ENCODE data around the gene MDFIC2.

The MDFIC2 gene

GRCh38 chr3:70264122-70264780 is 48.2 kb downstream of the MDFIC2 start:
- Histone ChIP-seq H3K27ac (no peak overlapping the region), H3K4me3 (no peak overlapping the region)
- no peak for TF ChIP-seq CTCF (IDR thresholded peaks at IDR 0.05)
- no peak for DNase-seq (ENCODE audit: low spot score)

- no peak for TF ChIP-seq CTCF (IDR thresholded peaks at IDR 0.05)
- H3K27ac ChIP-seq = no peak overlapping the region
- DNase-seq (ENCODE audit: low spot score) = no peak
- H3K4me3 ChIP-seq = no peak overlapping the region
Measured at GRCh38 chr3:70261283-70261682, 51.2 kb downstream of the MDFIC2 start.

GRCh38 chr3:70256566-70256965 is 55.9 kb downstream of the MDFIC2 start:
- TF ChIP-seq CTCF (IDR thresholded peaks at IDR 0.05) = no peak
- DNase-seq (ENCODE audit: low spot score) = no peak
- H3K4me3 ChIP-seq = no peak overlapping the region
- no peak overlapping the region for H3K27ac ChIP-seq

- no peak for DNase-seq (ENCODE audit: low spot score)
- Histone ChIP-seq H3K27ac (peak overlapping the region in 1 of 2 donors; percentile 2), H3K4me3 (no peak overlapping the region)
- no peak for TF ChIP-seq CTCF (IDR thresholded peaks at IDR 0.05)
Measured at GRCh38 chr3:70250492-70250891, 61.9 kb downstream of the MDFIC2 start.

GRCh38 chr3:70249509-70250160 is 62.8 kb downstream of the MDFIC2 start:
- no peak for TF ChIP-seq CTCF (IDR thresholded peaks at IDR 0.05)
- no peak for DNase-seq (ENCODE audit: low spot score)
- Histone ChIP-seq H3K27ac (peak overlapping the region in 1 of 2 donors; percentile 11), H3K4me3 (no peak overlapping the region)

GRCh38 chr3:70248856-70249255 is 63.6 kb downstream of the MDFIC2 start:
- H3K27ac ChIP-seq = no peak overlapping the region
- no peak for TF ChIP-seq CTCF (IDR thresholded peaks at IDR 0.05)

GRCh38 chr3:70247955-70248354 is 64.5 kb downstream of the MDFIC2 start:
- H3K4me3 ChIP-seq = no peak overlapping the region
- no peak for DNase-seq (ENCODE audit: low spot score)
- no peak overlapping the region for H3K27ac ChIP-seq
- TF ChIP-seq CTCF (IDR thresholded peaks at IDR 0.05) = no peak

More at GRCh38 chr3:70248856-70249255, 63.6 kb downstream of the MDFIC2 start:
- no peak for DNase-seq (ENCODE audit: low spot score)
- H3K4me3 ChIP-seq = no peak overlapping the region
